MM.1S (cell line): ENCODE results near the gene CRIP3.

Source experiments
- DNase-seq: peaks from one replicate; pipeline ENCODE4 v3.0.0-alpha.2; 2015
- H2AFZ ChIP-seq: fragments of 300-600 bp; sonication (generic); 2 replicates; pipeline ENCODE4 v1.6.0; 2016; ENCODE audit warnings: antibody characterized with exemption, low read length
- H3F3A ChIP-seq: fragments of 300-600 bp; sonication (generic); 2 replicates; pipeline ENCODE4 v1.6.1; 2016; ENCODE audit warnings: mild to moderate bottlenecking, antibody characterized with exemption, low read length, moderate library complexity, mixed read lengths; ENCODE audit not compliant: insufficient read depth
- H3K27ac ChIP-seq: fragments of 300-600 bp; sonication (generic); 2 replicates; pipeline ENCODE4 v1.5.1; 2016; ENCODE audit warnings: mild to moderate bottlenecking, low read length
- H3K27me3 ChIP-seq: fragments of 300-600 bp; sonication (generic); replicated peaks from 2 replicates; pipeline ENCODE4 v1.6.0; 2016; ENCODE audit warnings: low read length; ENCODE audit not compliant: insufficient read depth
- H3K36me3 ChIP-seq: fragments of 300-600 bp; sonication (generic); replicated peaks from 2 replicates; pipeline ENCODE4 v1.6.1; 2016; ENCODE audit warnings: mild to moderate bottlenecking, low read length, mixed read lengths; ENCODE audit not compliant: insufficient read depth
- H3K4me1 ChIP-seq: fragments of 300-600 bp; sonication (generic); 2 replicates; pipeline ENCODE4 v1.6.1; 2016; ENCODE audit warnings: low read length, mixed read lengths
- H3K4me2 ChIP-seq: fragments of 300-600 bp; sonication (generic); 2 replicates; pipeline ENCODE4 v1.6.0; 2016; ENCODE audit warnings: low read depth, low read length
- H3K4me3 ChIP-seq: fragments of 300-600 bp; sonication (generic); 2 replicates; pipeline ENCODE4 v1.5.1; 2016; ENCODE audit warnings: low read length, mixed read lengths
- H3K79me2 ChIP-seq: fragments of 300-600 bp; sonication (generic); 2 replicates; pipeline ENCODE4 v1.6.1; 2016; ENCODE audit warnings: mixed run types, low read length, mixed read lengths
- H3K9ac ChIP-seq: fragments of 300-600 bp; sonication (generic); 2 replicates; pipeline ENCODE4 v1.6.1; 2016; ENCODE audit warnings: low read length, mixed read lengths
- H3K9me2 ChIP-seq: fragments of 300-600 bp; sonication (generic); replicated peaks from 2 replicates; pipeline ENCODE4 v1.6.1; 2016; ENCODE audit warnings: mild to moderate bottlenecking, low read length, mixed read lengths; ENCODE audit not compliant: insufficient read depth
- H3K9me3 ChIP-seq: fragments of 300-600 bp; sonication (generic); replicated peaks from 2 replicates; pipeline ENCODE4 v1.6.1; 2016; ENCODE audit warnings: mild to moderate bottlenecking, low read length, mixed read lengths; ENCODE audit not compliant: insufficient read depth
- H4K20me1 ChIP-seq: fragments of 300-600 bp; sonication (generic); 2 replicates; pipeline ENCODE4 v1.6.1; 2016; ENCODE audit warnings: mild to moderate bottlenecking, low read length, moderate library complexity, mixed read lengths; ENCODE audit not compliant: insufficient read depth
- EZH2 ChIP-seq: fragments of 300-600 bp; sonication (generic); optimal IDR thresholded peaks from 2 replicates; pipeline ENCODE3; 2017; ENCODE audit warnings: low read depth, mild to moderate bottlenecking, antibody characterized with exemption, low read length, mixed read lengths
- EZH2phosphoT487 ChIP-seq: fragments of 300-600 bp; sonication (generic); IDR thresholded peaks from 2 replicates; pipeline ENCODE4 v1.6.1; 2018; ENCODE audit warnings: antibody characterized with exemption, low read length
- TF ChIP-seq, protein P1 (sequence below): fragments of 300-600 bp; sonication (generic); IDR thresholded peaks from 2 replicates; pipeline ENCODE4 v1.5.1; 2016; ENCODE audit warnings: antibody characterized with exemption, low read length, mixed read lengths

CRIP3 gene

DNA sequence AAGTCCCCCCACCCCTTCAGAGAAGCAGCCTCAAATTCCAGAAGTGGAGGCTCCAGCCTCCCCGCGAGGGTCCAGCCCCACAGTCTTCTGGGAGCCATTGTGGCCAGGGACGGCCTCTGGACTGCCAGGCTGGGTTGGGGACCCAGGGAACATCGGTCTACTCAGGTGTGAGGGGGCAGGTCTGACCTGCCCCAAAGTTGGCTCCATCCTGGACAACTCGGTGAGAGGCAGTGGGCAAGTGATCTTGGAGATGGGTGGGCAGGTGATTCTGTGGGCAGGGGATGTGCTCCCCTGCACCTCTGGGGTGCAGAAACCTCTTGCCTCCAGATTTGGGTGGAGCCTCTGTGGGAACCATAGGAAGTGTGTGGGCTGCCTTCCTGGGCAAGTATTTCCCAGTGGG lies 22.8 kb downstream of the CRIP3 start:
- no peaks in the 10 kb centered on the region for H3K9me2 ChIP-seq
- no peak overlapping the region for H3K9ac ChIP-seq
- H2AFZ ChIP-seq = no peak overlapping the region
- H3K27me3 ChIP-seq = peaks cover 50% of the 10 kb centered on the region
- TF ChIP-seq, protein P1, sequence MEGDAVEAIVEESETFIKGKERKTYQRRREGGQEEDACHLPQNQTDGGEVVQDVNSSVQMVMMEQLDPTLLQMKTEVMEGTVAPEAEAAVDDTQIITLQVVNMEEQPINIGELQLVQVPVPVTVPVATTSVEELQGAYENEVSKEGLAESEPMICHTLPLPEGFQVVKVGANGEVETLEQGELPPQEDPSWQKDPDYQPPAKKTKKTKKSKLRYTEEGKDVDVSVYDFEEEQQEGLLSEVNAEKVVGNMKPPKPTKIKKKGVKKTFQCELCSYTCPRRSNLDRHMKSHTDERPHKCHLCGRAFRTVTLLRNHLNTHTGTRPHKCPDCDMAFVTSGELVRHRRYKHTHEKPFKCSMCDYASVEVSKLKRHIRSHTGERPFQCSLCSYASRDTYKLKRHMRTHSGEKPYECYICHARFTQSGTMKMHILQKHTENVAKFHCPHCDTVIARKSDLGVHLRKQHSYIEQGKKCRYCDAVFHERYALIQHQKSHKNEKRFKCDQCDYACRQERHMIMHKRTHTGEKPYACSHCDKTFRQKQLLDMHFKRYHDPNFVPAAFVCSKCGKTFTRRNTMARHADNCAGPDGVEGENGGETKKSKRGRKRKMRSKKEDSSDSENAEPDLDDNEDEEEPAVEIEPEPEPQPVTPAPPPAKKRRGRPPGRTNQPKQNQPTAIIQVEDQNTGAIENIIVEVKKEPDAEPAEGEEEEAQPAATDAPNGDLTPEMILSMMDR = no peak
- TF ChIP-seq EZH2phosphoT487 (no peak), EZH2 (no peak)
- no peak overlapping the region for H3K27ac ChIP-seq
- no peaks in the 10 kb centered on the region for H3K79me2 ChIP-seq
- H3K4me3 ChIP-seq = no peak overlapping the region
- no peak for DNase-seq
- no peaks in the 10 kb centered on the region for H4K20me1 ChIP-seq
- no peaks in the 10 kb centered on the region for H3K9me3 ChIP-seq
- H3K4me1 ChIP-seq = no peaks in the 10 kb centered on the region
- H3F3A ChIP-seq = no peaks in the 10 kb centered on the region
- H3K4me2 ChIP-seq = no peak overlapping the region
- no peaks in the 10 kb centered on the region for H3K36me3 ChIP-seq

DNA sequence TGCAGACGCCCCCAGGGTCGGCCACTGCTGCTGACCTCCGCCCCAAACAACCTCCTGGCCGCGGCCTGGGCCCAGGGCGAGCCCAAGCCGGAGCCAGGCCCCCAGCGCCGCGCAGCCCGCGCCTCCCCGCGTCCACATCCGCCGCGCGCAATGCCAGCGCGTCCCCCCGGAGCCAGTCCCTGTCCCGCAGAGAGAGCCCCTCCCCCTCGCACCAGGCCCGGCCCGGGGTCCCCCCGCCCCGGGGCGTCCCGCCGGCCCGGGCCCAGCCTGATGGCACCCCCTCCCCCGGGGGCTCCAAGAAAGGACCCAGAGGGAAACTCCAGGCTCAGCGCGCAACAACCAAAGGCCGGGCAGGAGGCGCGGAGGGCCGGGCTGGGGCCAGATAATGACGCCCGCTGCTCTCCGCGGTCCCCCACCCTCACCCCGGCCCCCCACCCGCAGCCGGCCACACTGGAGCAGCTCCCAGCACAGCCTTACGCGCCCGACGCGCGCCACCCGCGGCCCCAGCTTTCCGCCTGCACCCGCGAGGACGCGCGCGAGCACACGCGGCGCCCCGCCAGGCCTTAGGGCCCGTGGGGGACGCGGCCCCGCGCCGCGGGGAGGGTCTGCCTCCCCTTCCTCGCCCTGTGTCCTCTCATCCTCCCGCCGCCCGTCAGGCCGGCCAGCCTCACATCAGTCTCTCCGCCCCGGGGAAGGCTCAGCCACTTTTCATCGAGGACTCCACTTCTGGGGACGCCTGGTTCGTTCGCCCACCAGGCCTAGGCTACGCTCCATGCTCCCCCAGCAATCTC lies 23.4 kb downstream of the CRIP3 start:
- DNase-seq = no peak
- Histone ChIP-seq H3K4me3 (no peak overlapping the region), H3K27ac (no peak overlapping the region), H3K36me3 (no peaks in the 10 kb centered on the region), H3F3A (no peaks in the 10 kb centered on the region), H3K27me3 (peaks cover 50% of the 10 kb centered on the region), H4K20me1 (no peaks in the 10 kb centered on the region), H3K9me3 (no peaks in the 10 kb centered on the region), H3K9ac (no peak overlapping the region), H3K79me2 (no peaks in the 10 kb centered on the region), H3K4me1 (no peaks in the 10 kb centered on the region), H3K9me2 (no peaks in the 10 kb centered on the region), H3K4me2 (no peak overlapping the region), H2AFZ (no peak overlapping the region)
- TF ChIP-seq EZH2 (no peak), EZH2phosphoT487 (no peak)
- TF ChIP-seq, protein P1 = no peak

DNA sequence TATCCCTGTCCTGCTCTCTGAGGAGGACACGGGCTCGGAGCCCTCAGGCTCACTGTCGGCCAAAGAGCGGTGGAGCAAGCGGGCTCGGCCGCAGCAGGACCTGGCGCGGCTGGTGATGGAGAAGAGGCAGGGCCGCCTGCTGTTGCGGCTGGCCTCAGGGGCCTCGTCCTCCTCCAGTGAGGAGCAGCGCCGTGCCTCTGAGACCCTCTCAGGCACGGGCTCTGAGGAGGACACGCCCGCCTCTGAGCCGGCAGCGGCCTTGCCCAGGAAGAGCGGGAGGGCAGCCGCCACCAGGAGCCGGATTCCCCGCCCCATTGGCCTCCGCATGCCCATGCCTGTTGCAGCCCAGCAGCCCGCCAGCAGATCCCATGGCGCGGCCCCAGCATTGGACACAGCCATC lies 24.7 kb downstream of the CRIP3 start:
- Histone ChIP-seq H3K9ac (no peak overlapping the region), H3F3A (no peaks in the 10 kb centered on the region), H3K4me1 (no peaks in the 10 kb centered on the region), H2AFZ (no peak overlapping the region), H3K27ac (no peak overlapping the region), H4K20me1 (no peaks in the 10 kb centered on the region), H3K36me3 (no peaks in the 10 kb centered on the region), H3K4me3 (no peak overlapping the region), H3K79me2 (no peaks in the 10 kb centered on the region), H3K4me2 (no peak overlapping the region), H3K27me3 (peaks cover 50% of the 10 kb centered on the region), H3K9me2 (no peaks in the 10 kb centered on the region), H3K9me3 (no peaks in the 10 kb centered on the region)
- TF ChIP-seq, protein P1 = no peak
- TF ChIP-seq EZH2 (no peak), EZH2phosphoT487 (no peak)
- no peak for DNase-seq
